Activated CD4-positive, CD25-positive, alpha-beta regulatory T cell (primary cell): ENCODE measurements around the gene ZCCHC12.

Experiments used
- DNase-seq, 4 experiments: peaks; one replicate each; lab custom pipeline; 2025; lab: John Stamatoyannopoulos, UW

Gene ZCCHC12

DNA sequence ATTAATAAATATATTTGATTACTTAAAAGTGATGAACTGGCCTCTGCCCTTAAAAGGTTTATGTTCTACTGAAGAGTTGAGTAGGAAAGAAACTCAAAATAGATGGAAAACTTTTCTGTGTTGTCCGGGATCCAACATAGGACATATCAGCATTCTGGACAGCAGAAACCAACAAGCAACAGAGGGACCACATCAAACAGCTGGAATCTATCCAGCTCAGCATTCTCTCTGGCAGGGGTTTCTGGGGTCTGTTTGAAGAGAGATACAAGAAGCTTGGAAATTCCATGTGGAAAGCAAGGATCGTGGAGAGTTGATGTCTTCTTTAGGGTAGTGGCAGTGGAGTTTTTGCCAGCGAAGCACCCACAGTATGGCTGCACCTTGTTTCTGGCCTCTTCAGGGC is 43.6 kb downstream of the ZCCHC12 start:
- DNase-seq, result no peak

DNA sequence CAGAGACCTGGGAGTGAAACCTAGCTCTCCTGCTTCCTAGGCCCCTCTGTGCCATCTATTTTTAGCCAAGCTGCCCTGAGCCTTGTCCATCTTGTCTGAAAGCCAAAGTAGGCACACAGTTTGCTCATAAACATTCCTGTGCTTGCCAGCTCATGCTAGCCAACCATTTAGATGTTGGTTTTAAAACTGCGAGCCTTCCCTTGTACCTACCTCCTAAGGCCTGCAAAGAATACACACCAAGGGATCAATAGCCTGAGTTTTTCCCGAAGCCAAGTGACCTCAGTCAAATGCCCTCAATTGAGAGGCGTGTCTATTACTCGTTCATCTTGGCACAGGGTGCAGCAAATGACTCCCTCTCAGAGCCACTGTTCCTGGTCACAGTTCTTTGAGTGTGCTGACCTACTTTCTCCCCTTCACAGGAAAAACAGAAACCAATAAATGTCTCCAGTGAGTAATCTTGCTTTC is 48.5 kb downstream of the ZCCHC12 start:
- no peak for DNase-seq
